ENCODE measurements around the gene USP35.
"Not testable (repeated sequence)": the region's sequence is repeated elsewhere in the genome, so short reads cannot be mapped to it uniquely, and the experiment has no call there.

The USP35 gene

GRCh38 chr11:78217650-78218541 lies 29.2 kb downstream of the USP35 start:
- no peak for DNase-seq (ENCODE audit: low spot score)

- DNase-seq (ENCODE audit: low spot score), result no peak
Observed at GRCh38 chr11:78218707-78219492, 30.2 kb downstream of the USP35 start.

- peak; percentile 50 for DNase-seq (ENCODE audit: low spot score)
Observed at GRCh38 chr11:78219493-78220217, 30.9 kb downstream of the USP35 start.

- no peak for DNase-seq (ENCODE audit: low spot score)
Observed at GRCh38 chr11:78220218-78221157, 31.8 kb downstream of the USP35 start.

GRCh38 chr11:78221396-78222315 lies 32.9 kb downstream of the USP35 start:
- DNase-seq (ENCODE audit: low spot score), result no peak

GRCh38 chr11:78222726-78223125 lies 34.0 kb downstream of the USP35 start:
- not testable (repeated sequence) for DNase-seq (ENCODE audit: low spot score)

- no peak for DNase-seq (ENCODE audit: low spot score)
Observed at GRCh38 chr11:78223320-78223954, 34.7 kb downstream of the USP35 start.

- DNase-seq (ENCODE audit: low spot score), result no peak
Observed at GRCh38 chr11:78224506-78224905, 35.8 kb downstream of the USP35 start.

- DNase-seq (ENCODE audit: low spot score), result no peak
Observed at GRCh38 chr11:78224906-78225420, 36.2 kb downstream of the USP35 start.

- no peak for DNase-seq (ENCODE audit: low spot score)
Observed at GRCh38 chr11:78226684-78227680, 38.3 kb downstream of the USP35 start.

GRCh38 chr11:78227921-78228320 lies 39.2 kb downstream of the USP35 start:
- no peak for DNase-seq (ENCODE audit: low spot score)

GRCh38 chr11:78228467-78228866 lies 39.7 kb downstream of the USP35 start:
- peak; percentile 79 for DNase-seq (ENCODE audit: low spot score)

GRCh38 chr11:78229106-78229505 lies 40.4 kb downstream of the USP35 start:
- DNase-seq (ENCODE audit: low spot score), result no peak

GRCh38 chr11:78230161-78230877 lies 41.6 kb downstream of the USP35 start:
- no peak for DNase-seq (ENCODE audit: low spot score)

- no peak for DNase-seq (ENCODE audit: low spot score)
Observed at GRCh38 chr11:78231962-78232501, 43.3 kb downstream of the USP35 start.

GRCh38 chr11:78233046-78233445 lies 44.3 kb downstream of the USP35 start:
- DNase-seq (ENCODE audit: low spot score), result not testable (repeated sequence)

GRCh38 chr11:78234006-78234405 lies 45.3 kb downstream of the USP35 start:
- DNase-seq (ENCODE audit: low spot score), result no peak

All from globus pallidus (tissue), 1 donor.